ENCODE results near the gene RNASE12. TPM values are rescaled to one million over a fixed set of nuclear protein-coding genes. Genes with fewer than 3 reads are reported as not detected.

Gene RNASE12
- total RNA-seq, 1 donor from 2014 or later, result not detected

DNA sequence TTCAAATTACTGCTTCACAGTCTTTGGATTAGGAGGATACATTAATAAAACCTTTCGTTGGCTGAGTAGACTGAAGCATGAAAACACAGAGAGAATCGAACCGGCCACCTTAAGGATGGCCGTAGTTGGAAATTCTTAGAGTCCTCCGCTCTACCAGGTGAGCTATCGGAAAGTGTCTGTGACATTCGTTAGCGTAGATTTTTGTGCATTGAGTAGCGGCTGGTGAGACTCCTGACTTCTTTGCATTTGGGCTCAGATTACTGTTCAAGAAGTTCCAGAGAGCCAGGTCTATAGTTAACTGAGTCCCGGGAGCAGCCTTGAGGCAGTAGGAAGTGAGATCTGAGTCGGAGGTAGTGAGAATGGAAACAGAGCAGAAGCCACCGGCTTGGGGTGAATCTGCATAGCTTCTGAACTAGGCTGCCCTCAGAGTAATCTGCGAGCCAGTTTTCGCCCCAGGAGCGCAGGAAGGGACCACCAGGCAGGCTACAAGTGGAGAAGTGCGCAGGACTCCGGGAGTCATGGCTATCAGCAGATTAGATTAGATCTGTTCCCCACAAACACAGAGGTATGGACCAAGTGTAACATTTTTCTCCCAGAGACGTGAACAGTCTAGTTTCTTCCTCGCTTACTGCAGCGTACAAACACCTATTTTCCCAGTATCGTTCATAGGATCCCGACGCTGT is 39.3 kb upstream of the RNASE12 start:
- TF ChIP-seq, protein P1, sequence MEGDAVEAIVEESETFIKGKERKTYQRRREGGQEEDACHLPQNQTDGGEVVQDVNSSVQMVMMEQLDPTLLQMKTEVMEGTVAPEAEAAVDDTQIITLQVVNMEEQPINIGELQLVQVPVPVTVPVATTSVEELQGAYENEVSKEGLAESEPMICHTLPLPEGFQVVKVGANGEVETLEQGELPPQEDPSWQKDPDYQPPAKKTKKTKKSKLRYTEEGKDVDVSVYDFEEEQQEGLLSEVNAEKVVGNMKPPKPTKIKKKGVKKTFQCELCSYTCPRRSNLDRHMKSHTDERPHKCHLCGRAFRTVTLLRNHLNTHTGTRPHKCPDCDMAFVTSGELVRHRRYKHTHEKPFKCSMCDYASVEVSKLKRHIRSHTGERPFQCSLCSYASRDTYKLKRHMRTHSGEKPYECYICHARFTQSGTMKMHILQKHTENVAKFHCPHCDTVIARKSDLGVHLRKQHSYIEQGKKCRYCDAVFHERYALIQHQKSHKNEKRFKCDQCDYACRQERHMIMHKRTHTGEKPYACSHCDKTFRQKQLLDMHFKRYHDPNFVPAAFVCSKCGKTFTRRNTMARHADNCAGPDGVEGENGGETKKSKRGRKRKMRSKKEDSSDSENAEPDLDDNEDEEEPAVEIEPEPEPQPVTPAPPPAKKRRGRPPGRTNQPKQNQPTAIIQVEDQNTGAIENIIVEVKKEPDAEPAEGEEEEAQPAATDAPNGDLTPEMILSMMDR (IDR thresholded peaks at IDR 0.05; ENCODE audit: unreplicated experiment), result no peak
- peak in 1 of 2 experiments; percentile 58 for DNase-seq (ENCODE audit: low spot score in 2 of 2, unreplicated experiment in 2 of 2)
- Mint-ChIP-seq H3K4me3 (peak overlapping the region; percentile 77), H3K4me1 (peaks cover 45% of the 10 kb centered on the region), H3K36me3 (no peaks in the 10 kb centered on the region), H3K9me3 (peaks cover 13% of the 10 kb centered on the region), H3K27ac (peak overlapping the region; percentile 52), H3K27me3 (ENCODE audit: low read depth) (peaks cover 89% of the 10 kb centered on the region)

DNA sequence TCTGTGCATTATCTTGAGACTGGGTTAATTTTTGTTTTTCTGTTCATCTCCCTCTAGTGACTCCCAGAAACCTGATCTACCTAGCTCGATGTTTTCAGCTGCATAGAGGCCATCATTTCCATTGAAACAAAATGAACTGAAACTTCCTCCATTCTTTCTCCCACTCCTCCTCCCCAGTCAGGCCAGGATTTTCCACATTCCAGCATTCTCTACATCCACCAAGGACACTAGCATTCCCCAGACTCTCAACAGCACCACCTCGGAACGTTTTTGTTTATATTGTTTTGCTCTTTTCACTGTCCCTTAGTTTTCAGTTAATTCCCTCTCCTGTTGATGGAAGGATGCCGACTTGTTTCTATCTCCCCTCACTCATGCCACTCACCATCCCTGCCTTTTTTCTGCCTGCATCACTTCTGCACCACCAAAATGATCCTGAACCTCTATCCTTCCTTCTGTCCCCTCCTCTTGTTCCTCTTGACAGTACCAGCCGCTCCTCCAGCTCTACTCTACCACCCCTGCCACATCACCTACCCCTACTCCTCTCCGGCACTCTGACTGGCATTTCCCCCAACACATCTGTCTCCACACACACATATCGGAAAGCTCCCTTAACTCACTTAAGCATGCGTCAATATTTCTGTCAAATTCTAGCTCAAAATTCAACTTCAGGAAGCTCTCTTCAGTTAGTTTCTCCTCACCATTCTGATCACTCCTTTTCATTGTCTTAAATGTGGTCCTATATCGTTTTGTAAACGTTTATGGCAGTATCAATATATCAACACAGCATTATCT is 37.1 kb upstream of the RNASE12 start:
- Mint-ChIP-seq H3K27ac (no peak overlapping the region), H3K27me3 (ENCODE audit: low read depth) (peaks cover 86% of the 10 kb centered on the region), H3K9me3 (no peaks in the 10 kb centered on the region), H3K4me1 (peaks cover 59% of the 10 kb centered on the region), H3K4me3 (no peak overlapping the region), H3K36me3 (no peaks in the 10 kb centered on the region)
- DNase-seq (ENCODE audit: low spot score in 2 of 2, unreplicated experiment in 2 of 2), result no peak
- TF ChIP-seq, protein P1 (IDR thresholded peaks at IDR 0.05; ENCODE audit: unreplicated experiment), result no peak

DNA sequence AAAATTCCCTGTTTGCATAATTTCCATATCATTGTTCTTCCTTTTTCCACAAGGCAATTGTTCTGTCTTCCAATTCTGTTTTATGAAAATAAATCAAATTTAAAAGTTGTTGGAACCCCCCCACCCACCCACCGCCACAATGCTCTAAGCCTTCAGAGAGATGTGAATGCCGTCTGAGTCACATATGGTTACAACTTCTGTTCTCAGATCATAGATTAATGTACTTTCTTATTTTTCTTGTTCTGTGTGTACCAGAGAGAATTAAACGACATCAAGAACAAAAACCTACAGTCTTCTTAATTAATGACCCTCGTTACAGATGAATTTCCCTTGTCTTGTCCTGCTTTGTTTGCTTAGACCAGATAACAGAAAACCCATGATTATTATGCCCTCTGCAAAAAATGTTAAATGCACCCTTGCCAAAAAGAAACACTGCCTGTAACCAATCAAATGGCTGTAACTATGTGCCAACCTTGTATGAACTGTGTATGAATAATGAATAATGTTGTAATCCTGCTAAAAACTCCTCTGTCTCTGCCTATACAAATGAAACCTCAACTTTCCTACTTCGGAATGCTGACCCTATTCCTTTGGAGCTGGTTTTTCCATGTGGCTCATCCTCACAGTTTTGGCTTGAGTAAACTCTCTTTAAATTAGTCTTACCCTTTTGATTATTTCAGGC is 36.3 kb upstream of the RNASE12 start:
- Mint-ChIP-seq H3K4me1 (peaks cover 55% of the 10 kb centered on the region), H3K4me3 (no peak overlapping the region), H3K9me3 (no peaks in the 10 kb centered on the region), H3K27ac (no peak overlapping the region), H3K36me3 (no peaks in the 10 kb centered on the region), H3K27me3 (ENCODE audit: low read depth) (peaks cover 85% of the 10 kb centered on the region)
- TF ChIP-seq, protein P1 (IDR thresholded peaks at IDR 0.05; ENCODE audit: unreplicated experiment), result no peak
- DNase-seq (ENCODE audit: low spot score in 2 of 2, unreplicated experiment in 2 of 2), result no peak

DNA sequence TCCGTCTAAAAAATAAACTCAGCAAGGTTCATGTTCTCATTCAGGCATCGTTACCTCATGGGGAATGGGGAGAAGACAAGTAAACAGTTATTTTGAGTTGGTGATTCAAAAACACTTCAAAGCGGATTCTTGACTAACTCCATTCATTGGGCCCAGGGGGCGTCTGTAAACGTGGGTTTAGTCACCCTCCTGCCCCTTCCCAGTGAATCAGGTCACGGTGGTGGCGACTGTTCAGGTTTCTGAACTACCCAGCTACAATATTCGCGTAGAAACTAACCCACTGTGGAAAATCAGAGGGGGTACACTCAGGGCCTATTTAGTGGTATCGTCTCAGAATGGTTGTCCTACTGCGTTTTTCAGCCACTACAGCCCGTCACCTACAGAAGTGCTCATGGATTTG is 35.1 kb upstream of the RNASE12 start:
- no peaks in the 10 kb centered on the region for H3K36me3 Mint-ChIP-seq
- DNase-seq (ENCODE audit: low spot score in 2 of 2, unreplicated experiment in 2 of 2), result no peak
- peak overlapping the region; percentile 58 for H3K4me3 Mint-ChIP-seq
- H3K27ac Mint-ChIP-seq, result no peak overlapping the region
- TF ChIP-seq, protein P1 (IDR thresholded peaks at IDR 0.05; ENCODE audit: unreplicated experiment), result no peak
- peaks cover 51% of the 10 kb centered on the region for H3K4me1 Mint-ChIP-seq
- H3K9me3 Mint-ChIP-seq, result no peaks in the 10 kb centered on the region
- H3K27me3 Mint-ChIP-seq (ENCODE audit: low read depth), result peaks cover 81% of the 10 kb centered on the region

DNA sequence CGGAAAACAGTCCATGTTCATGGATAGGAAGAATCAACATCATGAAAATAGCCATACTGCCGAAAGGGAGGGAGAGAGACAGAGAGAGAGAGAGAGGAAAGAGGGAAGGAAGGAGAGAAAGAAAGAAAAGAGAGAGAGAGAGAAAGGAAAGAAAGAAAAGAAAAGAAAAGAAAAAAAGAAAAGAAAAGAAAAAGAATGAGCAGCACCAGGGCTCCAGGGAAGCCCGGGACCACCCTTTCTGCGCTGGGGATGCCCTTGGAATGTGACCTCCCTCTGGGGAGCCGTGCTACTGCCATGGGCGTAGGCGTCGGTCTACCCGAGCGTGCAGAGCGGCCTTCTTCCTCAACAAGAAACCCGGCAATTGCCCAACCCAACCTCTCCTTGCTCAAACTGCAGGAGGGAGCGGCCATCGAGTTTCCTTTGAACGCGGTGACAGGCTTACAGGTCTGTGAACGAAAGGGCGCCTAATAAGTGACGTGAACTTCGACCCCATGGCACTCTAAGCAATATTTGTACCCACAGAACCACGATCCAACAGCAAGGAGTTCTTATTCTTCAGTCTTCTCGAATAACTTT is 33.4 kb upstream of the RNASE12 start:
- DNase-seq (ENCODE audit: low spot score in 2 of 2, unreplicated experiment in 2 of 2), result no peak
- TF ChIP-seq, protein P1 (IDR thresholded peaks at IDR 0.05; ENCODE audit: unreplicated experiment), result no peak
- Mint-ChIP-seq H3K9me3 (no peaks in the 10 kb centered on the region), H3K4me3 (peak overlapping the region; percentile 58), H3K27ac (no peak overlapping the region), H3K36me3 (no peaks in the 10 kb centered on the region), H3K27me3 (ENCODE audit: low read depth) (peaks cover 68% of the 10 kb centered on the region), H3K4me1 (peaks cover 45% of the 10 kb centered on the region)
